GM21723 (cell line): ENCODE measurements around the gene PRPF19.

ENCODE experiments used
- ATAC-seq: cut with Tn5 transposase; IDR thresholded peaks from one replicate; pipeline ENCODE4 v1.9.1; 2021; ENCODE audit warnings: mild to moderate bottlenecking, moderate library complexity; ENCODE audit not compliant: unreplicated experiment

Gene PRPF19

GRCh38 chr11:60924110-60924905 lies 17.9 kb upstream of the PRPF19 start, which contains the start of gene TMEM132A:
Gene TMEM132A (plus strand): TSS chr11:60924460. CDS start chr11:60924634, 174 bp downstream.
- peak; percentile 51 for ATAC-seq

GRCh38 chr11:60923800-60924109 lies 17.4 kb upstream of the PRPF19 start:
- ATAC-seq, result no peak

- no peak for ATAC-seq
Measured at GRCh38 chr11:60923326-60923725, 16.9 kb upstream of the PRPF19 start.

GRCh38 chr11:60922906-60923305 lies 16.5 kb upstream of the PRPF19 start:
- no peak for ATAC-seq

- ATAC-seq, result no peak
Measured at GRCh38 chr11:60921777-60922335, 15.5 kb upstream of the PRPF19 start.

- ATAC-seq, result no peak
Measured at GRCh38 chr11:60921259-60921658, 14.9 kb upstream of the PRPF19 start.

GRCh38 chr11:60919956-60920355 lies 13.6 kb upstream of the PRPF19 start:
- no peak for ATAC-seq

- no peak for ATAC-seq
Measured at GRCh38 chr11:60919320-60919719, 12.9 kb upstream of the PRPF19 start.

- ATAC-seq, result no peak
Measured at GRCh38 chr11:60918939-60919265, 12.5 kb upstream of the PRPF19 start.

- ATAC-seq, result no peak
Measured at GRCh38 chr11:60918251-60918938, 12.0 kb upstream of the PRPF19 start.

- ATAC-seq, result no peak
Measured at GRCh38 chr11:60917267-60917666, 10.9 kb upstream of the PRPF19 start.

GRCh38 chr11:60916669-60917206 lies 10.4 kb upstream of the PRPF19 start:
- no peak for ATAC-seq

GRCh38 chr11:60915248-60915914 lies 9.0 kb upstream of the PRPF19 start:
- ATAC-seq, result peak; percentile 50

- ATAC-seq, result peak; percentile 8
Measured at GRCh38 chr11:60914633-60915247, 8.4 kb upstream of the PRPF19 start.

- peak; percentile 40 for ATAC-seq
Measured at GRCh38 chr11:60913793-60914632, 7.6 kb upstream of the PRPF19 start, which contains the start of gene TMEM109. Gene TMEM109 (plus strand): TSS chr11:60914158. CDS start chr11:60919694, 5,536 bp downstream.

GRCh38 chr11:60912851-60913528 lies 6.6 kb upstream of the PRPF19 start:
- no peak for ATAC-seq

- no peak for ATAC-seq
Measured at GRCh38 chr11:60912223-60912850, 6.0 kb upstream of the PRPF19 start.

GRCh38 chr11:60910711-60911380 lies 4.5 kb upstream of the PRPF19 start:
- ATAC-seq, result no peak
